Measurements from ENCODE around the gene RXRA.

DNA sequence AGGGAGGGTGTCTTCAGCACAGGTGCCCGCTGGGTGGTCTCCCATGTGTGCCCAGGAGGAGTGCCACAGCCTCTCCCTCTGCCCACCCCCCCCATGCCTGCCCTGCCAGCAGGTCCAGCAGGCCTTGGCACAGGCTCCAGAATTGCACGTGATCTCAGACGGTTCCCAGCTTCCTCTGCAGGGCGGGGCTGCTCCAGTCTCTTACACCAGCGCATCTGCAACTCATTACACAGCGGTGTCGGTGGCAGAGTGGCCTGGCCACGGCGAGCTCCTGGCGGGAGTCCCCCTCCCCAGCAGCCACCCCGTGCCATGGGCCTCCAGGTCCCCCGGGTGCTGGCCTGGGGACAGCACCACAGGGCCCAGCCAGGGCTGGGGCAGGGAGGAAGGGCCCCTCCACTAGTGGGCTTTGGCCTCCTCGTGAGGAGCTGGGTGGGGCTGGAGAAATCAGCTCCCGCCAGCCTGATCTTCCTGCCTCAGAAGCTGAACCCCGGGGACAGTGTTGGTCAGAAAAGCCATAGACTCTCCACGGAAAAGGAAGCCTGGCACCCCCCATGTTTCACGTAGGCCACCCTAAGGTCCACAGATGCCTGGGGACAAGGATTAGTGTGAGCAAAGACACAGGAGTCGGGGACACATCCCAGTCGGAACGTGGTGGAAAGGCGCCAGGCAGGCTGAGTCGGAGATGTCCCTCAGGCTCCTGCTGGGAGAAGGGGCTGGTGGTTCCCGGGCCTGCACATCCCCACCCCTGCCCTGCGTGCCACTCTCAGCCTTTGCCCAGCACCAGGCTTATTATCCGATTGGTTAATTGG is 40.2 kb downstream of the RXRA start:
- TF ChIP-seq, protein P1, sequence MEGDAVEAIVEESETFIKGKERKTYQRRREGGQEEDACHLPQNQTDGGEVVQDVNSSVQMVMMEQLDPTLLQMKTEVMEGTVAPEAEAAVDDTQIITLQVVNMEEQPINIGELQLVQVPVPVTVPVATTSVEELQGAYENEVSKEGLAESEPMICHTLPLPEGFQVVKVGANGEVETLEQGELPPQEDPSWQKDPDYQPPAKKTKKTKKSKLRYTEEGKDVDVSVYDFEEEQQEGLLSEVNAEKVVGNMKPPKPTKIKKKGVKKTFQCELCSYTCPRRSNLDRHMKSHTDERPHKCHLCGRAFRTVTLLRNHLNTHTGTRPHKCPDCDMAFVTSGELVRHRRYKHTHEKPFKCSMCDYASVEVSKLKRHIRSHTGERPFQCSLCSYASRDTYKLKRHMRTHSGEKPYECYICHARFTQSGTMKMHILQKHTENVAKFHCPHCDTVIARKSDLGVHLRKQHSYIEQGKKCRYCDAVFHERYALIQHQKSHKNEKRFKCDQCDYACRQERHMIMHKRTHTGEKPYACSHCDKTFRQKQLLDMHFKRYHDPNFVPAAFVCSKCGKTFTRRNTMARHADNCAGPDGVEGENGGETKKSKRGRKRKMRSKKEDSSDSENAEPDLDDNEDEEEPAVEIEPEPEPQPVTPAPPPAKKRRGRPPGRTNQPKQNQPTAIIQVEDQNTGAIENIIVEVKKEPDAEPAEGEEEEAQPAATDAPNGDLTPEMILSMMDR (IDR thresholded peaks at IDR 0.05) = no peak
- no peak for TF ChIP-seq ZFX (IDR thresholded peaks at IDR 0.05; ENCODE audit: borderline replicate concordance)

Data from 22Rv1 (cell line).